Keratinocyte (primary cell): ENCODE data around the gene BRPF1. TPM values are rescaled to one million over a fixed set of nuclear protein-coding genes. Genes with fewer than 3 reads are reported as not detected.

Experiments used
- DNase-seq: peaks from one replicate; pipeline ENCODE4 v3.0.0-alpha.2; 2011; ENCODE audit warnings: low read depth, missing footprints, low spot score
- FAIRE-seq: peaks from 2 replicates; lab custom pipeline; 2011; peaks lifted over from hg19 to GRCh38; lab: Jason Lieb, UNC
- H2AFZ ChIP-seq: 2 replicates; pipeline ENCODE4 v1.6.0; 2012; ENCODE audit warnings: low read length, control low read depth, inconsistent platforms; ENCODE audit not compliant: control insufficient read depth
- H3K27ac ChIP-seq: 2 replicates; pipeline ENCODE4 v1.5.1; 2011; ENCODE audit warnings: low read length; ENCODE audit not compliant: control insufficient read depth, insufficient read depth
- H3K27me3 ChIP-seq: 3 replicates; pipeline ENCODE4 v1.6.0; 2011; ENCODE audit warnings: low read length; ENCODE audit not compliant: control insufficient read depth, insufficient read depth; ENCODE audit errors: extremely low read depth
- H3K36me3 ChIP-seq, 2 experiments: 2 replicates in 1 of 2; 3 replicates in 1 of 2; pipeline ENCODE4 v1.5.1; 2011; ENCODE audit warnings: low read length in 2 of 2, mild to moderate bottlenecking in 1 of 2; ENCODE audit not compliant: control insufficient read depth in 2 of 2, insufficient read depth in 2 of 2; ENCODE audit errors: extremely low read depth in 1 of 2
- H3K4me1 ChIP-seq: 3 replicates; pipeline ENCODE4 v1.5.1; 2011; ENCODE audit warnings: low read length; ENCODE audit not compliant: control insufficient read depth, insufficient read depth; ENCODE audit errors: extremely low read depth
- H3K4me2 ChIP-seq: 3 replicates; pipeline ENCODE4 v1.6.0; 2011; ENCODE audit warnings: low read depth, low read length; ENCODE audit not compliant: control insufficient read depth, insufficient read depth; ENCODE audit errors: extremely low read depth
- H3K4me3 ChIP-seq, 3 experiments: fragments of 200-600 bp in 1 of 3; sonication (generic) in 1 of 3; 2 replicates in 2 of 3; 3 replicates in 1 of 3; pipeline ENCODE4 v1.5.1; 2011 to 2016; ENCODE audit warnings: low read length in 3 of 3, mild to moderate bottlenecking in 3 of 3, control low read depth in 2 of 3, inconsistent platforms in 1 of 3, low read depth in 1 of 3, mixed read lengths in 1 of 3, mixed run types in 1 of 3, moderate library complexity in 1 of 3; ENCODE audit not compliant: control insufficient read depth in 2 of 3, insufficient read depth in 2 of 3; ENCODE audit errors: extremely low read depth in 1 of 3
- H3K79me2 ChIP-seq: 2 replicates; pipeline ENCODE4 v1.6.0; 2012; ENCODE audit warnings: low read length; ENCODE audit not compliant: control insufficient read depth, insufficient read depth
- H3K9ac ChIP-seq: 3 replicates; pipeline ENCODE4 v1.6.0; 2011; ENCODE audit warnings: low read length; ENCODE audit not compliant: control insufficient read depth, insufficient read depth; ENCODE audit errors: extremely low read depth
- H3K9me1 ChIP-seq: 3 replicates; pipeline ENCODE4 v1.6.0; 2011; ENCODE audit warnings: low read length; ENCODE audit not compliant: control insufficient read depth, insufficient read depth; ENCODE audit errors: extremely low read depth
- H3K9me3 ChIP-seq: 2 replicates; pipeline ENCODE4 v1.5.1; 2012; ENCODE audit warnings: low read depth, low read length; ENCODE audit not compliant: control insufficient read depth
- H4K20me1 ChIP-seq: 3 replicates; pipeline ENCODE4 v1.6.0; 2011; ENCODE audit warnings: low read length; ENCODE audit not compliant: control insufficient read depth, insufficient read depth; ENCODE audit errors: extremely low read depth
- EZH2 ChIP-seq: IDR thresholded peaks from one replicate; pipeline ENCODE4 v1.6.1; 2012; ENCODE audit warnings: inconsistent platforms, mild to moderate bottlenecking, low read length, moderate library complexity
- dilution Hi-C: fragments of 300-500 bp; cut with MboI; formaldehyde crosslinking; loops from one replicate; pipeline ENCODE4 v1.7.0; 2020; ENCODE audit warnings: low sequenced_read_pairs; ENCODE audit not compliant: extremely low pct_ligation_motif_present
- polyA plus RNA-seq, 5 experiments: library from polyadenylated mRNA; depleted of rRNA in 3 of 5; stranded (reverse) in 3 of 5; stranded (forward) in 1 of 5; unstranded in 1 of 5; fragments of >200 nt; gene quantifications; 1 replicate in 1 of 5; 2 replicates in 3 of 5; 3 replicates in 1 of 5; pipeline versions ENCODE4 v1.2.1 to v1.2.3, GENCODE V29; 2011 to 2012; ENCODE audit warnings: missing spikeins in 2 of 5, low read depth in 1 of 5, low replicate concordance in 1 of 5
- TF ChIP-seq, protein P1 (sequence below), 3 experiments: IDR thresholded peaks in 1 of 3; conservative IDR thresholded peaks in 1 of 3; optimal IDR thresholded peaks in 1 of 3; 2 replicates in 2 of 3; 3 replicates in 1 of 3; pipeline versions ENCODE3 to v1.5.1; 2011; ENCODE audit warnings: low read length in 3 of 3, mild to moderate bottlenecking in 3 of 3, moderate library complexity in 2 of 3, control low read depth in 1 of 3, inconsistent platforms in 1 of 3; ENCODE audit not compliant: insufficient read depth in 2 of 3; ENCODE audit errors: extremely low read depth in 1 of 3

BRPF1 gene
- polyA plus RNA-seq, 1 donor (not counting 4 experiments of a cell fraction or from before 2014, with no cell fraction given) = 8.0 TPM

DNA sequence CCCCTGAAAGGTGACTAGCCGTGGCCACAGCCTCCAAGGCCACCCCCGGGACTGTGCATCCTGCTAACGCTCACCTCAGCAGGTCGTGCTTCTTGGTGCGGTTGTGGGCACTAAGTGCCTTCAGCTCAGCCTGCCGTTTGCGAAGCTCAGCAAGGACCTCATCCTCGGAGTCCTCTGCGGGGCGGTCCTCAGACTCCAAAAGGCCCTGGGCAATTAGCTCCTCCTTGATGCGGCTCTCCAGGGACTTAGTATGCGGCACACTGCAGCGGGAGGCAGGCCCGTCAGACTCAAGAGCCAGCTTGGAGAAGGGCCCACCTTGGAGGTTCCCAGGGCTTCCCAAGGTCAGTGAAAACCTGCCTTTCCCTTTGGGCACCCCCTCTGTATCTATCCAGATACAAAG lies 52.4 kb downstream of the BRPF1 start:
- FAIRE-seq = no peak
- dilution Hi-C loops = no loop called here

DNA sequence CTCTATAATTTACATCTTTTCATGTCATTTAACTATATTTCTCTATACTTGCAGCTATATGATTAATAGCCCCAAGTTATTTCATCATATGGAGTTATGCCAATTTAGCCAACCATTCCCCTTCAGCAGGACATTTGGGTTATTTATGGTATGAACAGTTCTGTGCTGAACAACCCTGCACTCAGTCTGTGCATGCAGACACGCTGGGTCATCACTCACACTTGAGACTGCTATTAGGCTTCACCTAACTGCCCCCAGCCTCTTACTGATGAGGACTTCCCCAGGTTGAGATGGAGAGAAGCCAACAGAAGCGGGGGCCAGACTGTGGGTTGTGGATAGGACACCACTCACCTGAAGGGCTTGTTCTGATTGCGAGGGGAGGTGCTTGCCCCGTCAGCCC lies 53.4 kb downstream of the BRPF1 start:
- Histone ChIP-seq H3K27me3 (no peaks in the 10 kb centered on the region), H3K4me1 (no peaks in the 10 kb centered on the region), H3K36me3 (peaks cover 34 to 35% of the 10 kb centered on the region in 2 experiments), H3K9me1 (no peaks in the 10 kb centered on the region), H3K4me2 (no peak overlapping the region), H3K9ac (no peak overlapping the region), H3K9me3 (no peaks in the 10 kb centered on the region), H3K27ac (no peak overlapping the region), H3K4me3 (no peak overlapping the region), H2AFZ (no peak overlapping the region), H3K79me2 (no peaks in the 10 kb centered on the region), H4K20me1 (no peaks in the 10 kb centered on the region)
- DNase-seq = no peak
- dilution Hi-C loops = no loop called here
- TF ChIP-seq, protein P1, sequence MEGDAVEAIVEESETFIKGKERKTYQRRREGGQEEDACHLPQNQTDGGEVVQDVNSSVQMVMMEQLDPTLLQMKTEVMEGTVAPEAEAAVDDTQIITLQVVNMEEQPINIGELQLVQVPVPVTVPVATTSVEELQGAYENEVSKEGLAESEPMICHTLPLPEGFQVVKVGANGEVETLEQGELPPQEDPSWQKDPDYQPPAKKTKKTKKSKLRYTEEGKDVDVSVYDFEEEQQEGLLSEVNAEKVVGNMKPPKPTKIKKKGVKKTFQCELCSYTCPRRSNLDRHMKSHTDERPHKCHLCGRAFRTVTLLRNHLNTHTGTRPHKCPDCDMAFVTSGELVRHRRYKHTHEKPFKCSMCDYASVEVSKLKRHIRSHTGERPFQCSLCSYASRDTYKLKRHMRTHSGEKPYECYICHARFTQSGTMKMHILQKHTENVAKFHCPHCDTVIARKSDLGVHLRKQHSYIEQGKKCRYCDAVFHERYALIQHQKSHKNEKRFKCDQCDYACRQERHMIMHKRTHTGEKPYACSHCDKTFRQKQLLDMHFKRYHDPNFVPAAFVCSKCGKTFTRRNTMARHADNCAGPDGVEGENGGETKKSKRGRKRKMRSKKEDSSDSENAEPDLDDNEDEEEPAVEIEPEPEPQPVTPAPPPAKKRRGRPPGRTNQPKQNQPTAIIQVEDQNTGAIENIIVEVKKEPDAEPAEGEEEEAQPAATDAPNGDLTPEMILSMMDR (optimal IDR thresholded peaks at IDR 0.05 in 1 of 3, IDR thresholded peaks at IDR 0.05 in 1 of 3, conservative IDR thresholded peaks at IDR 0.05 in 1 of 3; ENCODE audit: extremely low read depth in 1 of 3, insufficient read depth in 2 of 3, low read length in 3 of 3) = no peak
- no peak for TF ChIP-seq EZH2
- FAIRE-seq = no peak

More for the DNA sequence above, 52.4 kb downstream of the BRPF1 start:
- Histone ChIP-seq H3K79me2 (no peaks in the 10 kb centered on the region), H3K9me3 (no peaks in the 10 kb centered on the region), H3K4me3 (no peak overlapping the region), H3K4me2 (no peak overlapping the region), H3K36me3 (peaks cover 26 to 29% of the 10 kb centered on the region in 2 experiments), H3K4me1 (no peaks in the 10 kb centered on the region), H3K9ac (no peak overlapping the region), H3K27me3 (no peaks in the 10 kb centered on the region), H4K20me1 (no peaks in the 10 kb centered on the region), H3K27ac (no peak overlapping the region), H3K9me1 (no peaks in the 10 kb centered on the region), H2AFZ (no peak overlapping the region)
- DNase-seq = no peak
- no peak for TF ChIP-seq EZH2
- TF ChIP-seq, protein P1 (optimal IDR thresholded peaks at IDR 0.05 in 1 of 3, IDR thresholded peaks at IDR 0.05 in 1 of 3, conservative IDR thresholded peaks at IDR 0.05 in 1 of 3; ENCODE audit: extremely low read depth in 1 of 3, insufficient read depth in 2 of 3, low read length in 3 of 3) = no peak
